ENCODE measurements around the gene KLK4. TPM values are rescaled to one million over a fixed set of nuclear protein-coding genes. Genes with fewer than 3 reads are reported as not detected.

KLK4 gene
- total and polyA plus RNA-seq, 2 of the 13 experiments (the other 11 are each of a cell fraction or from before 2014, with no cell fraction given) = not detected

DNA sequence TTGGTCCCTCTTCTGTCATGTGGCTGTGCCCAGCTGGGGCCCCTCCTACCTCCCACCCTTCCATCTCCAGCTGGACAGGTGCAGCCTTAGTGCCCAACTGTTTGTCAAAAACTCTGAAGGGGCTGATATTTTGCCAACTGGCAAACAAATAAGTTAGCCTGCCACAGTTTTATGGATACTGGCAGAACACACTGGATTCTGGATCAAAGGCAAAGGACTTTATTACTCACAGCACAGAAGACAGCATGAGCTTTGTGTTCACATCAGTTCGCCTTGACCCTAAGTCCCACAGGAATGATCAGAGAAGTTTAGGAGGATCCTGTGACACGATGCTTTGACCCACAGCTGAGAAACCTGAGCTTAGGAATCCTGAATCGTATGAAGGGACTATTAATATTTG lies 21.6 kb downstream of the KLK4 start:
- Histone ChIP-seq H3K9ac (ENCODE audit: insufficient read depth, low read depth, low read length) (no peak overlapping the region), H2AFZ (ENCODE audit: low read length) (no peak overlapping the region), H3K27me3 (ENCODE audit: control insufficient read depth in 1 of 2, insufficient read depth in 2 of 2, low read length in 2 of 2) (no peaks in the 10 kb centered on the region; a peak in 1 of 5 replicates), H3K4me1 (ENCODE audit: insufficient read depth, low read length) (no peaks in the 10 kb centered on the region), H3K4me3 (replicated peaks in 1 of 3; ENCODE audit: insufficient read depth in 1 of 3, low read depth in 2 of 3, low read length in 3 of 3) (no peak overlapping the region), H3K27ac (ENCODE audit: extremely low read length, insufficient read depth, low read length) (no peak overlapping the region), H3K36me3 (replicated peaks in 1 of 2; ENCODE audit: control insufficient read depth in 1 of 2, insufficient read depth in 2 of 2, low read length in 2 of 2) (no peaks in the 10 kb centered on the region), H3K4me2 (ENCODE audit: low read depth, low read length) (no peak overlapping the region), H3K79me2 (ENCODE audit: insufficient read depth, low read length) (no peaks in the 10 kb centered on the region), H4K20me1 (ENCODE audit: insufficient read depth, low read length) (no peaks in the 10 kb centered on the region), H3K9me3 (ENCODE audit: low read length) (no peaks in the 10 kb centered on the region)
- POLR2A ChIA-PET = no interaction called here
- ATAC-seq (no peak), DNase-seq (ENCODE audit: low spot score) (no peak), FAIRE-seq (no peak)
- no TSS peak for BruUV-seq (replicated peaks)
- TF ChIP-seq PRDM4 (CRISPR knock-in tag; IDR thresholded peaks at IDR 0.05; ENCODE audit: borderline replicate concordance) = no peak
- TF ChIP-seq, protein P1, sequence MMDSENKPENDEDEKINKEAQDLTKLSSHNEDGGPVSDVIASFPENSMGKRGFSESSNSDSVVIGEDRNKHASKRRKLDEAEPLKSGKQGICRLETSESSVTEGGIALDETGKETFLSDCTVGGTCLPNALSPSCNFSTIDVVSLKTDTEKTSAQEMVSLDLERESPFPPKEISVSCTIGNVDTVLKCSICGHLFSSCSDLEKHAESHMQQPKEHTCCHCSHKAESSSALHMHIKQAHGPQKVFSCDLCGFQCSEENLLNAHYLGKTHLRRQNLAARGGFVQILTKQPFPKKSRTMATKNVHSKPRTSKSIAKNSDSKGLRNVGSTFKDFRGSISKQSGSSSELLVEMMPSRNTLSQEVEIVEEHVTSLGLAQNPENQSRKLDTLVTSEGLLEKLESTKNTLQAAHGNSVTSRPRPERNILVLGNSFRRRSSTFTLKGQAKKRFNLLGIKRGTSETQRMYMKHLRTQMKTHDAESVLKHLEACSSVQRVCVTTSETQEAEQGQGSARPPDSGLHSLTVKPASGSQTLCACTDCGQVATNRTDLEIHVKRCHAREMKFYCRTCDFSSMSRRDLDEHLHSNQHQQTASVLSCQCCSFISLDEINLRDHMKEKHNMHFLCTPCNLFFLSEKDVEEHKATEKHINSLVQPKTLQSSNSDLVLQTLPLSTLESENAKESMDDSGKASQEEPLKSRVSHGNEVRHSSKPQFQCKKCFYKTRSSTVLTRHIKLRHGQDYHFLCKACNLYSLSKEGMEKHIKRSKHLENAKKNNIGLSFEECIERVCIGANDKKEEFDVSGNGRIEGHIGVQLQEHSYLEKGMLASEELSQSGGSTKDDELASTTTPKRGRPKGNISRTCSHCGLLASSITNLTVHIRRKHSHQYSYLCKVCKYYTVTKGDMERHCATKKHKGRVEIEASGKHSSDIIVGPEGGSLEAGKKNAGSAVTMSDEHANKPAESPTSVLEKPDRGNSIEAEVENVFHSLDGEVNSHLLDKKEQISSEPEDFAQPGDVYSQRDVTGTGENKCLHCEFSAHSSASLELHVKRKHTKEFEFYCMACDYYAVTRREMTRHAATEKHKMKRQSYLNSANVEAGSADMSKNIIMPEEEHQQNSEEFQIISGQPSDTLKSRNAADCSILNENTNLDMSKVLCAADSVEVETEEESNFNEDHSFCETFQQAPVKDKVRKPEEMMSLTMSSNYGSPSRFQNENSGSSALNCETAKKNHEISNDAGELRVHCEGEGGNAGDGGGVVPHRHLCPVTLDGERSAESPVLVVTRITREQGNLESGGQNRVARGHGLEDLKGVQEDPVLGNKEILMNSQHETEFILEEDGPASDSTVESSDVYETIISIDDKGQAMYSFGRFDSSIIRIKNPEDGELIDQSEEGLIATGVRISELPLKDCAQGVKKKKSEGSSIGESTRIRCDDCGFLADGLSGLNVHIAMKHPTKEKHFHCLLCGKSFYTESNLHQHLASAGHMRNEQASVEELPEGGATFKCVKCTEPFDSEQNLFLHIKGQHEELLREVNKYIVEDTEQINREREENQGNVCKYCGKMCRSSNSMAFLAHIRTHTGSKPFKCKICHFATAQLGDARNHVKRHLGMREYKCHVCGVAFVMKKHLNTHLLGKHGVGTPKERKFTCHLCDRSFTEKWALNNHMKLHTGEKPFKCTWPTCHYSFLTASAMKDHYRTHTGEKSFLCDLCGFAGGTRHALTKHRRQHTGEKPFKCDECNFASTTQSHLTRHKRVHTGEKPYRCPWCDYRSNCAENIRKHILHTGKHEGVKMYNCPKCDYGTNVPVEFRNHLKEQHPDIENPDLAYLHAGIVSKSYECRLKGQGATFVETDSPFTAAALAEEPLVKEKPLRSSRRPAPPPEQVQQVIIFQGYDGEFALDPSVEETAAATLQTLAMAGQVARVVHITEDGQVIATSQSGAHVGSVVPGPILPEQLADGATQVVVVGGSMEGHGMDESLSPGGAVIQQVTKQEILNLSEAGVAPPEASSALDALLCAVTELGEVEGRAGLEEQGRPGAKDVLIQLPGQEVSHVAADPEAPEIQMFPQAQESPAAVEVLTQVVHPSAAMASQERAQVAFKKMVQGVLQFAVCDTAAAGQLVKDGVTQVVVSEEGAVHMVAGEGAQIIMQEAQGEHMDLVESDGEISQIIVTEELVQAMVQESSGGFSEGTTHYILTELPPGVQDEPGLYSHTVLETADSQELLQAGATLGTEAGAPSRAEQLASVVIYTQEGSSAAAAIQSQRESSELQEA (CRISPR knock-in tag; IDR thresholded peaks at IDR 0.05; ENCODE audit: not compliant biosample characterization) = no peak
- no peak for TF ChIP-seq CBX5 (CRISPR knock-in tag; IDR thresholded peaks at IDR 0.05; ENCODE audit: borderline replicate concordance)
- no peak for TF ChIP-seq ZSCAN21 (CRISPR knock-in tag; IDR thresholded peaks at IDR 0.05; ENCODE audit: borderline replicate concordance)
- no peak for TF ChIP-seq PAF1 (CRISPR knock-in tag; IDR thresholded peaks at IDR 0.05)
- no peak for TF ChIP-seq EHMT2 (IDR thresholded peaks at IDR 0.05; ENCODE audit: borderline replicate concordance, low read depth, low read length)
- no peak for TF ChIP-seq RAD51 (IDR thresholded peaks at IDR 0.05; ENCODE audit: borderline replicate concordance)
- TF ChIP-seq, protein P2, sequence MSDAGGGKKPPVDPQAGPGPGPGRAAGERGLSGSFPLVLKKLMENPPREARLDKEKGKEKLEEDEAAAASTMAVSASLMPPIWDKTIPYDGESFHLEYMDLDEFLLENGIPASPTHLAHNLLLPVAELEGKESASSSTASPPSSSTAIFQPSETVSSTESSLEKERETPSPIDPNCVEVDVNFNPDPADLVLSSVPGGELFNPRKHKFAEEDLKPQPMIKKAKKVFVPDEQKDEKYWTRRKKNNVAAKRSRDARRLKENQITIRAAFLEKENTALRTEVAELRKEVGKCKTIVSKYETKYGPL (CRISPR knock-in tag; IDR thresholded peaks at IDR 0.05) = no peak
- no peak for TF ChIP-seq PBX2 (CRISPR knock-in tag; IDR thresholded peaks at IDR 0.05)
- no peak for TF ChIP-seq BRCA1 (CRISPR knock-in tag; IDR thresholded peaks at IDR 0.05)
- no peak for TF ChIP-seq ZNF446 (CRISPR knock-in tag; IDR thresholded peaks at IDR 0.05)
- TF ChIP-seq ZNF292 (CRISPR knock-in tag; IDR thresholded peaks at IDR 0.05; ENCODE audit: borderline replicate concordance, low read depth) = no peak
- TF ChIP-seq RXRA (CRISPR knock-in tag; IDR thresholded peaks at IDR 0.05) = no peak
- intact Hi-C loops (cut with micrococcal nuclease; ENCODE audit: unreplicated experiment) = no loop called here
- 0% methylated on average over 3 of the region's 3 CpGs for WGBS (ENCODE audit: low lambda C conversion rate)
- CTCF ChIA-PET (ENCODE audit: low intra/inter-chr PET ratio, low total read pairs) = no interaction called here
- in situ Hi-C loops (cut with HindIII; ENCODE audit: extremely low pct_ligation_motif_present, low pct_unique_long_range_greater_than_20kb) = no loop called here
